Measurements from ENCODE around the gene RBBP4. TPM values are rescaled to one million over a fixed set of nuclear protein-coding genes. Genes with fewer than 3 reads are reported as not detected.

RBBP4 gene
- total and polyA plus RNA-seq, 4 donors = 37.7 to 205 (median 107) TPM

DNA sequence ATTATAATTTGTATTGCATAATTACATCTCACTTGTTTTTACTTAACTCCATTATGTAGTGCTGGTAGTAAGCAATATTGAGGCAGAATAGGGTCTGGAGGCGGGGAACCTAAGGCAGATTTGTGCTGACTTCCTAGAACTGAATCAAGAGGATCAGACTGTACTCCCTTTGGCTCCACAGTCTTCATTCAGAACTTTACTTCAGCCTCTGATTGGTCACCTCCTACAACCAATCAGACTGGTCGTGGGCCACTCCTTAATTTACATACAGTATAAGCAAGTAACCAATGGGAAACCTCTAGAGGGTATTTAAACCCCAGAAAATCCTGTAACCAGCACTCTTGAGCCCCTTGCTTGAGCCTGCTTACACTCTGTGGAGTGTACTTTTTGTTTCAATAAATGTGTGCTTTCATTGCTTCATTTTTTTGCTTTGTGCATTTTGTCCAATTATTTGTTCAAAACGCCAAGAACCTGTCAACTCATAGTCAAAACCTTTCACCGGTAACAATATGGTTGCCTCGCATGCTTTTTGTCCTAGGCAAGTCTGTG, 32.3 kb upstream of the RBBP4 start:
- ATAC-seq (ENCODE audit: insufficient read depth, low FRiP score) (no peak), DNase-seq (no peak)
- Histone ChIP-seq H3K27ac (ENCODE audit: low read depth in 1 of 2, low read length in 1 of 2) (no peak overlapping the region), H3K9ac (ENCODE audit: insufficient read depth in 1 of 2, low read length in 2 of 2) (no peak overlapping the region), H3K4me1 (ENCODE audit: control insufficient read depth in 5 of 5, insufficient read depth in 5 of 5, low read length in 5 of 5) (peaks cover 0 to 1% (median 0%) of the 10 kb centered on the region in 5 donors), H3K4me3 (no peak overlapping the region), H3K36me3 (ENCODE audit: control insufficient read depth in 4 of 4, insufficient read depth in 4 of 4, low read length in 4 of 4) (peaks cover 0 to 5% (median under 1%) of the 10 kb centered on the region in 4 donors), H3K9me3 (ENCODE audit: control insufficient read depth in 4 of 4, insufficient read depth in 3 of 4, low read length in 3 of 4) (peaks cover 0 to 3% (median 0%) of the 10 kb centered on the region in 4 donors), H3K27me3 (ENCODE audit: control insufficient read depth in 3 of 3, insufficient read depth in 3 of 3, low read length in 2 of 3) (no peaks in the 10 kb centered on the region)
- WGBS, 2 donors = 95 to 98% methylated on average over 5 of the region's 5 CpGs
- TF ChIP-seq, protein P1, sequence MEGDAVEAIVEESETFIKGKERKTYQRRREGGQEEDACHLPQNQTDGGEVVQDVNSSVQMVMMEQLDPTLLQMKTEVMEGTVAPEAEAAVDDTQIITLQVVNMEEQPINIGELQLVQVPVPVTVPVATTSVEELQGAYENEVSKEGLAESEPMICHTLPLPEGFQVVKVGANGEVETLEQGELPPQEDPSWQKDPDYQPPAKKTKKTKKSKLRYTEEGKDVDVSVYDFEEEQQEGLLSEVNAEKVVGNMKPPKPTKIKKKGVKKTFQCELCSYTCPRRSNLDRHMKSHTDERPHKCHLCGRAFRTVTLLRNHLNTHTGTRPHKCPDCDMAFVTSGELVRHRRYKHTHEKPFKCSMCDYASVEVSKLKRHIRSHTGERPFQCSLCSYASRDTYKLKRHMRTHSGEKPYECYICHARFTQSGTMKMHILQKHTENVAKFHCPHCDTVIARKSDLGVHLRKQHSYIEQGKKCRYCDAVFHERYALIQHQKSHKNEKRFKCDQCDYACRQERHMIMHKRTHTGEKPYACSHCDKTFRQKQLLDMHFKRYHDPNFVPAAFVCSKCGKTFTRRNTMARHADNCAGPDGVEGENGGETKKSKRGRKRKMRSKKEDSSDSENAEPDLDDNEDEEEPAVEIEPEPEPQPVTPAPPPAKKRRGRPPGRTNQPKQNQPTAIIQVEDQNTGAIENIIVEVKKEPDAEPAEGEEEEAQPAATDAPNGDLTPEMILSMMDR (IDR thresholded peaks at IDR 0.05; ENCODE audit: control extremely low read depth, extremely low read depth) = no peak

DNA sequence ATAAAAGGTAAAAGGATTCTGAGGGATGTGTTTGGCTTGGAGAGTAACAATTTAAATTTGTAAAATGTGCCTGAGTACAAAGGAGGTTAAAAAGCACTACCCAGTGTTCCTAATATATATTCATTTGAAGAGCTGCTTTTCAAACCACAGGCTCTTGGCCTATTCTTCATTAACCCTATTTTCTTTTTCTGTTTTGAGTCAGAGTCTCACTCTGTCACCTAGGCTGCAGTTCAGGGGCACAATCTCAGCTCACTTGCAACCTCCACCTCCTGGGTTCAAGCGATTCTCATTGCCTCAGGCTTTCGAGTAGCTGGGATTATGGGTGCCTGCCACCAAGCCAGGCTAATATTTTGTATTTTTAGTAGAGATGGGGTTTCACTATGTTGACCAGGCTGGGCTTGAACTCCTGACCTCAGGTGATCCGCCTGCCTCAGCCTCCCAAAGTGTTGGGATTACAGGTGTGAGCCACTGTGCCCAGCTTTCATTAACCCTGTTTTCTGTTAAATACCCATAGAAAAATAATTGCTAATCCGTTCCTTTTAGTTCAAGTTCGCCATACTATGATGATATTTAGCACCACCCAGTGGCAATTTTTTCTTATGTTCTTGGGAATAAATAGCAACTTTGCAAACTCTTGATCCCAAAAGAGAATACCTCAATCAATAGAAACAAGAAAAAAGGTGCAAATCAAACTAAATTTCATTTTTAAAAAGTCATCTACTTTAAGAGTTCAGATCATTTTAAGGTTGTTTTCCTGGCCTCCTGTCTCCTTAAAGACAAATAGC, 31.1 kb upstream of the RBBP4 start:
- Histone ChIP-seq H3K27me3 (ENCODE audit: control insufficient read depth in 3 of 3, insufficient read depth in 3 of 3, low read length in 2 of 3) (no peaks in the 10 kb centered on the region), H3K9ac (ENCODE audit: insufficient read depth in 1 of 2, low read length in 2 of 2) (no peak overlapping the region), H3K4me3 (no peak overlapping the region), H3K9me3 (ENCODE audit: control insufficient read depth in 4 of 4, insufficient read depth in 3 of 4, low read length in 3 of 4) (peaks cover 0 to 3% (median 0%) of the 10 kb centered on the region in 4 donors), H3K36me3 (ENCODE audit: control insufficient read depth in 4 of 4, insufficient read depth in 4 of 4, low read length in 4 of 4) (peaks cover 0 to 5% (median under 1%) of the 10 kb centered on the region in 4 donors), H3K4me1 (ENCODE audit: control insufficient read depth in 5 of 5, insufficient read depth in 5 of 5, low read length in 5 of 5) (peaks cover 0 to 1% (median 0%) of the 10 kb centered on the region in 5 donors), H3K27ac (ENCODE audit: low read depth in 1 of 2, low read length in 1 of 2) (no peak overlapping the region)
- peak in 2 of 3 donors; percentile 55 to 61 for DNase-seq
- ATAC-seq (ENCODE audit: insufficient read depth, low FRiP score) = no peak
- WGBS, 2 donors = 68 to 73% methylated on average over 5 of the region's 5 CpGs
- TF ChIP-seq, protein P1 (IDR thresholded peaks at IDR 0.05; ENCODE audit: control extremely low read depth, extremely low read depth) = no peak

- Histone ChIP-seq H3K4me3 (no peak overlapping the region), H3K27me3 (ENCODE audit: control insufficient read depth in 3 of 3, insufficient read depth in 3 of 3, low read length in 2 of 3) (no peaks in the 10 kb centered on the region), H3K27ac (ENCODE audit: low read depth in 1 of 2, low read length in 1 of 2) (no peak overlapping the region), H3K9ac (ENCODE audit: insufficient read depth in 1 of 2, low read length in 2 of 2) (no peak overlapping the region), H3K36me3 (ENCODE audit: control insufficient read depth in 4 of 4, insufficient read depth in 4 of 4, low read length in 4 of 4) (peaks cover 0 to 8% (median 3%) of the 10 kb centered on the region in 4 donors), H3K9me3 (ENCODE audit: control insufficient read depth in 4 of 4, insufficient read depth in 3 of 4, low read length in 3 of 4) (peaks cover 0 to 3% (median 0%) of the 10 kb centered on the region in 4 donors), H3K4me1 (ENCODE audit: control insufficient read depth in 5 of 5, insufficient read depth in 5 of 5, low read length in 5 of 5) (peaks cover 0 to 1% (median 0%) of the 10 kb centered on the region in 5 donors)
- DNase-seq = no peak
- no peak for ATAC-seq (ENCODE audit: insufficient read depth, low FRiP score)
- TF ChIP-seq, protein P1 (IDR thresholded peaks at IDR 0.05; ENCODE audit: control extremely low read depth, extremely low read depth) = no peak
- 94 to 95% methylated on average over 2 of the region's 2 CpGs for WGBS, 2 donors
Observed at GRCh38 chr1:32622205-32622604, 28.8 kb upstream of the RBBP4 start.

All from lung (tissue), 12 donors.